NCI-H460 (cell line): ENCODE measurements around the gene WFS1. TPM values are rescaled to one million over a fixed set of nuclear protein-coding genes. Genes with fewer than 3 reads are reported as not detected.
A peak's percentile ranks its signal among the peaks of the same experiment; 100 is the strongest.

Experiments
- DNase-seq: peaks from one replicate; pipeline ENCODE4 v3.0.0-alpha.2; 2016; ENCODE audit warnings: low read depth; ENCODE audit errors: extremely low read depth
- total RNA-seq: library from RNA; depleted of rRNA; stranded (reverse); fragments of >200 nt; shearing (Covaris generic); gene quantifications from 2 replicates; pipeline ENCODE4 v1.2.3, GENCODE V29; 2014

The WFS1 gene
- total RNA-seq, 1 experiment from 2014 or later, result 4.6 TPM

GRCh38 chr4:6322067-6322760 lies 52.6 kb downstream of the WFS1 start:
- DNase-seq, result no peak

- no peak for DNase-seq
These were observed 53.3 kb downstream of the WFS1 start for GRCh38 chr4:6322761-6323566.

GRCh38 chr4:6324461-6324998 lies 54.9 kb downstream of the WFS1 start:
- no peak for DNase-seq

GRCh38 chr4:6324999-6325787 lies 55.5 kb downstream of the WFS1 start:
- no peak for DNase-seq

GRCh38 chr4:6325788-6326290 lies 56.2 kb downstream of the WFS1 start:
- no peak for DNase-seq

GRCh38 chr4:6326312-6327060 lies 56.8 kb downstream of the WFS1 start:
- no peak for DNase-seq

- peak; percentile 28 for DNase-seq
These were observed 57.7 kb downstream of the WFS1 start for GRCh38 chr4:6327220-6327917.

- no peak for DNase-seq
These were observed 58.9 kb downstream of the WFS1 start for GRCh38 chr4:6328526-6328925.

GRCh38 chr4:6329478-6330383 lies 60.1 kb downstream of the WFS1 start:
- DNase-seq, result no peak

- no peak for DNase-seq
These were observed 60.7 kb downstream of the WFS1 start for GRCh38 chr4:6330384-6330767.

GRCh38 chr4:6331018-6331417 lies 61.4 kb downstream of the WFS1 start:
- DNase-seq, result no peak

GRCh38 chr4:6331468-6331867 lies 61.8 kb downstream of the WFS1 start:
- no peak for DNase-seq

- DNase-seq, result no peak
These were observed 62.5 kb downstream of the WFS1 start for GRCh38 chr4:6332042-6332668.

GRCh38 chr4:6332669-6333050 lies 63.0 kb downstream of the WFS1 start:
- DNase-seq, result no peak

GRCh38 chr4:6333301-6334202 lies 63.9 kb downstream of the WFS1 start:
- DNase-seq, result no peak

GRCh38 chr4:6334203-6334887 lies 64.7 kb downstream of the WFS1 start:
- DNase-seq, result no peak
